Measurements from ENCODE around the gene MCHR1. TPM values are rescaled to one million over a fixed set of nuclear protein-coding genes. Genes with fewer than 3 reads are reported as not detected.
A peak's percentile ranks its signal among the peaks of the same experiment; 100 is the strongest.
"Not testable (repeated sequence)": the region's sequence is repeated elsewhere in the genome, so short reads cannot be mapped to it uniquely, and the experiment has no call there.

The MCHR1 gene
- total and polyA plus RNA-seq, 12 donors = 0.15 to 1.5 (median 0.37) TPM; not detected in 1

DNA sequence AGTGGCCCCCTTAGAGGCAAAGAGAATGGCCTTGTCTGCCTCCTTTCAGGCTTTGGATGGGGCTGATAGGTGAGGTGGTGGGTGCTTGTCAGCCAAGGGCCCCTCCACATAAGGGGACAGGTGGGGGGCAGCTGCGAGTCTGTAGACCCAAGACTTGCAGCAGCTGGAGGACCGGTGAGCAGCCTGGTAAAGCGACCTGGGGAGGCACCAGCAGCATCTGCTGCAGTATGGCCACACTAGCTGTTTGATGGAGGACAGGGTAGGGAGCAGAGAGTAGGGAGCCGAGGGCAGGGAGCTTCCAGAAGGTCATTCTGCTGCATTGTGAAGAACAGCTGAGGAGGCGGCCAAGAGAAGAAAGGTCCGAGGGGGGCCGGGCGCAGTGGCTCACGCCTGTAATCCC lies 25.9 kb upstream of the MCHR1 start:
- WGBS, 2 donors = 94 to 97% methylated on average over 9 of the region's 9 CpGs
- peak overlapping the region in 9 of 10 donors; percentile 67 to 99 (median 97) for H3K27ac ChIP-seq
- H3K4me1 ChIP-seq = peaks cover 21 to 44% (median 42%) of the 10 kb centered on the region in 9 donors
- no peaks in the 10 kb centered on the region for H3K27me3 ChIP-seq
- no peak for ATAC-seq
- H3K36me3 ChIP-seq = no peaks in the 10 kb centered on the region
- H3K4me3 ChIP-seq = no peak overlapping the region
- DNase-seq = no peak
- no peak for TF ChIP-seq CTCF (IDR thresholded peaks at IDR 0.05)
- no peaks in the 10 kb centered on the region for H3K9me3 ChIP-seq
- intact Hi-C loops (cut with DNase I) = no loop called here

GRCh38 chr22:40654522-40655167 lies 24.6 kb upstream of the MCHR1 start:
- DNase-seq = peak; percentile 64 to 77
- H3K27me3 ChIP-seq = no peaks in the 10 kb centered on the region
- no peaks in the 10 kb centered on the region for H3K36me3 ChIP-seq
- peak in 7 of 9 donors; percentile 14 to 50 (median 39) for TF ChIP-seq CTCF (IDR thresholded peaks at IDR 0.05)
- peaks cover 21 to 44% (median 42%) of the 10 kb centered on the region in 9 donors for H3K4me1 ChIP-seq
- ATAC-seq = peak; percentile 23 to 47 (median 42)
- H3K4me3 ChIP-seq = peak overlapping the region in 1 of 10 donors; percentile 19
- H3K9me3 ChIP-seq = no peaks in the 10 kb centered on the region
- 8 to 10% methylated on average over 11 of the region's 11 CpGs for WGBS, 2 donors
- peak overlapping the region; percentile 11 to 99 (median 96) for H3K27ac ChIP-seq
- intact Hi-C loops (cut with DNase I) = no loop called here

GRCh38 chr22:40655941-40656340 lies 23.3 kb upstream of the MCHR1 start:
- ATAC-seq; H3K36me3 ChIP-seq; intact Hi-C loops (cut with DNase I); H3K27me3 ChIP-seq; H3K9me3 ChIP-seq; H3K4me3 ChIP-seq; DNase-seq: not testable (repeated sequence)
- Histone ChIP-seq H3K27ac (peak overlapping the region in 1 of 10 donors; percentile 97), H3K4me1 (peaks cover 21 to 43% (median 40%) of the 10 kb centered on the region in 9 donors)
- 94 to 98% methylated on average over 3 of the region's 3 CpGs for WGBS, 2 donors

- intact Hi-C loops (cut with DNase I) = not testable (repeated sequence)
These were observed 22.6 kb upstream of the MCHR1 start for GRCh38 chr22:40656651-40657050.

GRCh38 chr22:40659166-40659565 lies 20.1 kb upstream of the MCHR1 start:
- intact Hi-C loops (cut with DNase I) = no loop called here
- H3K9me3 ChIP-seq = no peaks in the 10 kb centered on the region
- WGBS, 2 donors = 93 to 97% methylated on average over 6 of the region's 6 CpGs
- H3K4me3 ChIP-seq = no peak overlapping the region
- H3K36me3 ChIP-seq = no peaks in the 10 kb centered on the region
- H3K27me3 ChIP-seq = no peaks in the 10 kb centered on the region
- H3K27ac ChIP-seq = no peak overlapping the region
- no peak for DNase-seq
- H3K4me1 ChIP-seq = peaks cover 10 to 18% (median 13%) of the 10 kb centered on the region in 9 donors
- TF ChIP-seq CTCF (IDR thresholded peaks at IDR 0.05) = no peak
- no peak for ATAC-seq

More at GRCh38 chr22:40656651-40657050, 22.6 kb upstream of the MCHR1 start:
- H3K36me3 ChIP-seq, DNase-seq, H3K4me3 ChIP-seq, H3K27ac ChIP-seq, ATAC-seq, H3K27me3 ChIP-seq, H3K9me3 ChIP-seq: not testable (repeated sequence)
- peaks cover 21 to 38% (median 34%) of the 10 kb centered on the region in 9 donors for H3K4me1 ChIP-seq
- 96 to 98% methylated on average over 10 of the region's 10 CpGs for WGBS, 2 donors

Measured in heart right ventricle (tissue), 16 donors.